ENCODE measurements around the gene THBD.

DNA sequence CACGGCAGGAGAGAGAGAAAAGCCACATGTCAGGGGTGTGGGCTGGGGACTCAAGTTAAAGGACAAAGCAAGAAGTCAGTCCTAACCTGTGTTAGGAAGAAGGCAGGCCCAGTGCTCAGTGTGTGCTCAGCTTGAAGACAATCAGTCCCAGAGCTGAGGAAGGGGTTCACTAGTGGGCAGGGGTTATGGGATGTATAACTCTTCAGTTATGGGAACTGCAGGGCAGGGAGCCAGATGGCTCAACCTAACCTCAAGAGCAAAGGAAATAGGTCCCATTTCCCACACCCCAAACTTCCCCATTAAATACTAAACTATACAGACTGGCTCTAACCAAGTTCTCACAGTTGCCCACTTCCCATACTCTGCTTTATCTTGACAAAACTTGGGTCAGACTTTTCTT is 21.8 kb downstream of the THBD start:
- no peak for TF ChIP-seq EZH2 (IDR thresholded peaks at IDR 0.05)
- TF ChIP-seq POLR2AphosphoS5 (IDR thresholded peaks at IDR 0.05; ENCODE audit: borderline replicate concordance, low read depth, low read length) = no peak
